GM15510 (cell line): Measurements from ENCODE around the gene JMJD7.

ENCODE experiments used
- POLR2A ChIP-seq: IDR thresholded peaks from 3 replicates; pipeline ENCODE4 v1.6.1; 2011; ENCODE audit warnings: borderline replicate concordance; ENCODE audit not compliant: insufficient read length; ENCODE audit errors: extremely low read depth

JMJD7 gene

GRCh38 chr15:41841131-41841530 lies 13.2 kb downstream of the JMJD7 start:
- no peak for TF ChIP-seq POLR2A

GRCh38 chr15:41842229-41842628 lies 14.3 kb downstream of the JMJD7 start:
- no peak for TF ChIP-seq POLR2A

GRCh38 chr15:41843571-41843970 lies 15.7 kb downstream of the JMJD7 start:
- TF ChIP-seq POLR2A = no peak

GRCh38 chr15:41844814-41845213 lies 16.9 kb downstream of the JMJD7 start:
- no peak for TF ChIP-seq POLR2A

GRCh38 chr15:41847206-41847605 lies 19.3 kb downstream of the JMJD7 start:
- TF ChIP-seq POLR2A = no peak

GRCh38 chr15:41847981-41848380 lies 20.1 kb downstream of the JMJD7 start:
- no peak for TF ChIP-seq POLR2A

GRCh38 chr15:41848631-41849030 lies 20.7 kb downstream of the JMJD7 start:
- TF ChIP-seq POLR2A = no peak

GRCh38 chr15:41849204-41849603 lies 21.3 kb downstream of the JMJD7 start:
- TF ChIP-seq POLR2A = no peak

GRCh38 chr15:41849861-41850260 lies 22.0 kb downstream of the JMJD7 start:
- TF ChIP-seq POLR2A = no peak

- no peak for TF ChIP-seq POLR2A
Observed at GRCh38 chr15:41850482-41851166, 22.7 kb downstream of the JMJD7 start.

- no peak for TF ChIP-seq POLR2A
Observed at GRCh38 chr15:41851167-41851523, 23.3 kb downstream of the JMJD7 start.

GRCh38 chr15:41851755-41852370 lies 24.0 kb downstream of the JMJD7 start:
- no peak for TF ChIP-seq POLR2A

- TF ChIP-seq POLR2A = no peak
Observed at GRCh38 chr15:41852736-41853590, 25.1 kb downstream of the JMJD7 start.

GRCh38 chr15:41853831-41854230 lies 25.9 kb downstream of the JMJD7 start:
- no peak for TF ChIP-seq POLR2A

- no peak for TF ChIP-seq POLR2A
Observed at GRCh38 chr15:41854443-41854842, 26.6 kb downstream of the JMJD7 start.

GRCh38 chr15:41855261-41855961 lies 27.5 kb downstream of the JMJD7 start:
- no peak for TF ChIP-seq POLR2A

- no peak for TF ChIP-seq POLR2A
Observed at GRCh38 chr15:41856262-41856661, 28.4 kb downstream of the JMJD7 start.
